ENCODE measurements around the gene GINS1.

DNA sequence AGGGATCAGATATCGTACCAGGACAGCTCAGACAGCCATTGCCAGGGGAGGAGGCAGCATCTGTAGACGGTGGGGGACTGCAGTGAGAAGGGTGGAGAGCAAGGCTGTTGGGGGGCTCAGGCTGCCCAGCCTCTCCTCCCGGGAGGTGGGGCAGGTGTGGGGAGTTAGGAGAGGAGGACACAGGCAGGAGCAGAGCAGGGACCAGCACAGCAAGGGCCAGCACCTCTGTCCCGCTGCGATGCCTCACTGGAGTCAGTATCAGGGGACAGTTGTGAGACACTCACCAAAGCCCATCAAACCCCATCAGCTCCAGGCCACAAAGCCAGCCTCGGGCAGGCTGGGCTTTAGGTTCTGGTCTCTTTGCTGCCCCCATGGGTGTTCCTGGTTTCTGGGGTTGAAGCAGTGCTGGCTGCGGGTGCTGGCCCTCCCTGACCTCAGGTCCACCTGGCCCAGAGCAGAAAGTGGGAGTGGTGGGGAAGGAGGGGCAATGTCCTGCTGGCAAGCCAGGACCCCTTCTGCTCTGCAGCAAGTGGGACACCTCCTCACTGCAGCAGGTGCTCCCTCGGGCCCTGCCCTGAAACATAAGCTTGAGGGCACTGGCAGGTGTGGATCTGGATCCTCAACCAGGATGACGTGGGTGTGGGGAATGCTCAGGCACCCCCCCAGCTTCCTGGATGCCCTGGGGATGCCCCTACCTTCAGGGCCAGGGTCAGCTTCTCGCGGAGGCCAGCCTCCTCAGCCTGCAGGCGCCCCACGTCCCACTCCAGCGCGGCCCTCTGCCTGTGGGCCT, 83.4 kb downstream of the GINS1 start:
- TF ChIP-seq, protein P1, sequence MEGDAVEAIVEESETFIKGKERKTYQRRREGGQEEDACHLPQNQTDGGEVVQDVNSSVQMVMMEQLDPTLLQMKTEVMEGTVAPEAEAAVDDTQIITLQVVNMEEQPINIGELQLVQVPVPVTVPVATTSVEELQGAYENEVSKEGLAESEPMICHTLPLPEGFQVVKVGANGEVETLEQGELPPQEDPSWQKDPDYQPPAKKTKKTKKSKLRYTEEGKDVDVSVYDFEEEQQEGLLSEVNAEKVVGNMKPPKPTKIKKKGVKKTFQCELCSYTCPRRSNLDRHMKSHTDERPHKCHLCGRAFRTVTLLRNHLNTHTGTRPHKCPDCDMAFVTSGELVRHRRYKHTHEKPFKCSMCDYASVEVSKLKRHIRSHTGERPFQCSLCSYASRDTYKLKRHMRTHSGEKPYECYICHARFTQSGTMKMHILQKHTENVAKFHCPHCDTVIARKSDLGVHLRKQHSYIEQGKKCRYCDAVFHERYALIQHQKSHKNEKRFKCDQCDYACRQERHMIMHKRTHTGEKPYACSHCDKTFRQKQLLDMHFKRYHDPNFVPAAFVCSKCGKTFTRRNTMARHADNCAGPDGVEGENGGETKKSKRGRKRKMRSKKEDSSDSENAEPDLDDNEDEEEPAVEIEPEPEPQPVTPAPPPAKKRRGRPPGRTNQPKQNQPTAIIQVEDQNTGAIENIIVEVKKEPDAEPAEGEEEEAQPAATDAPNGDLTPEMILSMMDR (IDR thresholded peaks at IDR 0.05; ENCODE audit: low read depth, low read length, missing input control), result no peak
- TF ChIP-seq, protein P2, sequence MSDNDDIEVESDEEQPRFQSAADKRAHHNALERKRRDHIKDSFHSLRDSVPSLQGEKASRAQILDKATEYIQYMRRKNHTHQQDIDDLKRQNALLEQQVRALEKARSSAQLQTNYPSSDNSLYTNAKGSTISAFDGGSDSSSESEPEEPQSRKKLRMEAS (IDR thresholded peaks at IDR 0.05), result no peak
- TF ChIP-seq, protein P3, sequence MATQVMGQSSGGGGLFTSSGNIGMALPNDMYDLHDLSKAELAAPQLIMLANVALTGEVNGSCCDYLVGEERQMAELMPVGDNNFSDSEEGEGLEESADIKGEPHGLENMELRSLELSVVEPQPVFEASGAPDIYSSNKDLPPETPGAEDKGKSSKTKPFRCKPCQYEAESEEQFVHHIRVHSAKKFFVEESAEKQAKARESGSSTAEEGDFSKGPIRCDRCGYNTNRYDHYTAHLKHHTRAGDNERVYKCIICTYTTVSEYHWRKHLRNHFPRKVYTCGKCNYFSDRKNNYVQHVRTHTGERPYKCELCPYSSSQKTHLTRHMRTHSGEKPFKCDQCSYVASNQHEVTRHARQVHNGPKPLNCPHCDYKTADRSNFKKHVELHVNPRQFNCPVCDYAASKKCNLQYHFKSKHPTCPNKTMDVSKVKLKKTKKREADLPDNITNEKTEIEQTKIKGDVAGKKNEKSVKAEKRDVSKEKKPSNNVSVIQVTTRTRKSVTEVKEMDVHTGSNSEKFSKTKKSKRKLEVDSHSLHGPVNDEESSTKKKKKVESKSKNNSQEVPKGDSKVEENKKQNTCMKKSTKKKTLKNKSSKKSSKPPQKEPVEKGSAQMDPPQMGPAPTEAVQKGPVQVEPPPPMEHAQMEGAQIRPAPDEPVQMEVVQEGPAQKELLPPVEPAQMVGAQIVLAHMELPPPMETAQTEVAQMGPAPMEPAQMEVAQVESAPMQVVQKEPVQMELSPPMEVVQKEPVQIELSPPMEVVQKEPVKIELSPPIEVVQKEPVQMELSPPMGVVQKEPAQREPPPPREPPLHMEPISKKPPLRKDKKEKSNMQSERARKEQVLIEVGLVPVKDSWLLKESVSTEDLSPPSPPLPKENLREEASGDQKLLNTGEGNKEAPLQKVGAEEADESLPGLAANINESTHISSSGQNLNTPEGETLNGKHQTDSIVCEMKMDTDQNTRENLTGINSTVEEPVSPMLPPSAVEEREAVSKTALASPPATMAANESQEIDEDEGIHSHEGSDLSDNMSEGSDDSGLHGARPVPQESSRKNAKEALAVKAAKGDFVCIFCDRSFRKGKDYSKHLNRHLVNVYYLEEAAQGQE (IDR thresholded peaks at IDR 0.05), result no peak
- TF ChIP-seq SP1 (IDR thresholded peaks at IDR 0.05) (no peak), FOXA1 (IDR thresholded peaks at IDR 0.05) (no peak), JUND (IDR thresholded peaks at IDR 0.05) (no peak), GABPA (IDR thresholded peaks at IDR 0.05 in 1 of 2, conservative IDR thresholded peaks at IDR 0.05 in 1 of 2) (no peak), RAD21 (IDR thresholded peaks at IDR 0.05) (no peak), TAF1 (conservative IDR thresholded peaks at IDR 0.05) (no peak), RXRA (IDR thresholded peaks at IDR 0.05) (no peak)
